GM18519 (cell line): Measurements from ENCODE around the gene GSTP1.
A peak's percentile ranks its signal among the peaks of the same experiment; 100 is the strongest.
"Not testable (repeated sequence)": the region's sequence is repeated elsewhere in the genome, so short reads cannot be mapped to it uniquely, and the experiment has no call there.

Source experiments
- ATAC-seq: cut with Tn5 transposase; IDR thresholded peaks from one replicate; pipeline ENCODE4 v1.9.1; 2021; ENCODE audit warnings: mild to moderate bottlenecking, moderate library complexity; ENCODE audit not compliant: unreplicated experiment, low FRiP score

GSTP1 gene

DNA sequence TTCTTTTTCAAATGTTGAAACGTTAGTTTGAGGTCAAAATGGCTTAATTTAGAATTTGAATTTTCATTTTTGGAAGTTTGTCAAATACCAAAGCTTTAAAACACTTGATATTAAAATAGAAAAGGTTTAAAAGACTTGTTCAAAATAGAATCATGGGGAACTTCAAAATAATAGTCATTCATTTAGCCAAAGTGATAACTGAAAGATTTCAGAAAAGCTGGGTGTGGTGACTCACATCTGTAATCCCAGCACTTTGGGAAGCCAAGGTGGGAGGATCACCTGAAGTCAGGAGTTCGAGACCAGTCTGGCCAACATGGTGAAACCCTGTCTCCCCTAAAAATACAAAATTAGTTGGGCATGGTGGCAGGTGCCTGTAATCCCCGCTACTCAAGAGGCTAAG, 10.9 kb downstream of the GSTP1 start:
- ATAC-seq: no peak

DNA sequence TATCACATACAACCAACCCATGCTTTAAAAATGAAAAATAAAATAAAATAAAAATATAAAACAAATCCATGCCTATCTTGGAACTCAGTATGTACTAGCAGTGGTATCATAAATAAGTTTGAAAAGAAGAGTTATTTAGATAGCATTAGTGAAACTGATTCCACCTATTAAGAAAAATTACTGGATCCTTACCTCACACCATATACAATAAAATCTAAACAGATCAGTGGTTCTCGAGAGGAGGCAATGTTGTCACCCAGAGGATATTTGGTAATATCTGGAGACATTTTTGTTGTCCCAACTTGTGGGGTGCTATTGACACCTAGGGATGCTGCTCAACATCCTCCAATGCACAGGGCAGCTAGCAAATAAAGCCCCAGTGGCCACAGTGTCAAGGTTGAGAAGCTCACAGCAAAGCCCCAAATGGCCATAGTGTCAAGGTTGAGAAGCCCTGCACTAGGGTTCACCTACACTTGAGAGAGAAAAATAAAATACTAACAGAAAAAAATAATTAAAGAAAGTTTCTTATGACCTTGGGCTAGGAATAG, 13.2 kb downstream of the GSTP1 start:
- no peak for ATAC-seq

DNA sequence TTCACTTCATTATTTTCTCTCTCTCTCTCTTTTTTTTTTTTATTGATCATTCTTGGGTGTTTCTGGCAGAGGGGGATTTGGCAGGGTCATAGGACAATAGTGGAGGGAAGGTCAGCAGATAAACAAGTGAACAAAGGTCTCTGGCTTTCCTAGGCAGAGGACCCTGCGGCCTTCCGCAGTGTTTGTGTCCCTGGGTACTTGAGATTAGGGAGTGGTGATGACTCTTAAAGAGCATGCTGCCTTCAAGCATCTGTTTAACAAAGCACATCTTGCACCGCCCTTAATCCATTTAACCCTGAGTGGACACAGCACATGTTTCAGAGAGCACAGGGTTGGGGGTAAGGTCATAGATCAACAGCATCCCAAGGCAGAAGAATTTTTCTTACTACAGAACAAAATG, 13.8 kb downstream of the GSTP1 start:
- ATAC-seq: not testable (repeated sequence)

DNA sequence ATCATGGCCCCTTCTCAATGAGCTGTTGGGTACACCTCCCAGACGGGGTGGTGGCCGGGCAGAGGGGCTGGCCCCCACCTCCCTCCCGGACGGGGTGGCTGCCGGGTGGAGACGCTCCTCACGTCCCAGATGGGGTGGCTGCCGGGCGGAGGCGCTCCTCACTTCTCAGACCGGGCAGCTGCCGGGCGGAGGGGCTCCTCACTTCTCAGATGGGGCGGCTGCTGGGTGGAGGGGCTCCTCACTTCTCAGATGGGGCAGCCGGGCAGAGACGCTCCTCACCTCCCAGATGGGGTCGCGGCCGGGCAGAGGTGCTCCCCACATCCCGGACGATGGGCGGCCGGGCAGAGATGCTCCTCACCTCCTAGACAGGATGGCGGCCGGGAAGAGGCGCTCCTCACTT, 14.4 kb downstream of the GSTP1 start:
- ATAC-seq: not testable (repeated sequence)

DNA sequence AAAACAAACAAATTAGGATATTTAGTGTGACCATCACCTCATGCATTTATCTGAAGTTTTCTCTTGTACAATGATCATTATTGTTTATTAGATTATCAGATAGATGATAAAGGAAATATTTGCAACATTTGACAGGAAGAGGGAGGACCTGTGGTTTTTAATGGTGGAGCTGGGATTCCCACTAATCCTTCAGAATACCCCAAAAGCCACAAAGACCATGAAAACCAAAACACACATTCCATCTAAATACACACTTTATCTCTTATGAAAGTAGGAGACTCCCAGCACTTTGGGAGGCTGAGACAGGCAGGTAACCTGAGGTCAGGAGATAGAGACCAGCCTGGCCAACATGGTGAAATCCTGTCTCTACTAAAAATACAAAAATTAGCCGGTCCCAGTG, 15.5 kb downstream of the GSTP1 start:
- ATAC-seq: no peak

DNA sequence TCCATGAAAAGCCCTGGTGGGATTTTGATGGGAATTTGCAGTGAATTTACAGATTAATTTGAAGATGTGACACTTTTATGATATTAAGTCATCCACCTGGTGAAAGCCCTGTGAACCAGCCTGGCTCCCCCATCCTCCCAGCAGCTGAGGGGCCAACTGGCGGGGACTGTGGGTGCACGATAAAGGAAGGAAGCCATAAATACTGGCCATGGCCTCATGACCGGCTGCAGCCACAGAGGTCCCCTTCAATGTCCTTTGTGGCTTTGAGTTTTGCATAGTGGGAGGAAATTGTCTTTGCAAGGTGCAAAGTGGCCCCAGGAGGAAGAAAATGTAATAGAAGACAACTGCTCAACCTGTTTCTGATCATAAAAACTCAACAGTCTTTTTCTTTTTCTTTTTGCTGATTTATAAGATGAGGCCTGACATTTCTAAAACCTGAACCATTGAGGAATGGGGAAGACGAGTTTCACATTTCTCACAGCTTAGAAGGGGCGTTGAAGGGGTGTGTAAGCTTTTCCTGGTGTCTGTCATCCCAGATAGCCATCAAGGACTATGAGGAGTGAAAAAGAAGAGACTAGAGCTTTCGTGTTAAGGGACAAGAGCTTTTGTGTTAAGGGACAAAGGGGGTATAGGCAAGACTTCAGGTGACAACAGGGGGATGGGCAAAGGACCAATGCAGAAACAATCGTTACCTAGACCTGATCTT, 16.9 kb downstream of the GSTP1 start:
- ATAC-seq: no peak

DNA sequence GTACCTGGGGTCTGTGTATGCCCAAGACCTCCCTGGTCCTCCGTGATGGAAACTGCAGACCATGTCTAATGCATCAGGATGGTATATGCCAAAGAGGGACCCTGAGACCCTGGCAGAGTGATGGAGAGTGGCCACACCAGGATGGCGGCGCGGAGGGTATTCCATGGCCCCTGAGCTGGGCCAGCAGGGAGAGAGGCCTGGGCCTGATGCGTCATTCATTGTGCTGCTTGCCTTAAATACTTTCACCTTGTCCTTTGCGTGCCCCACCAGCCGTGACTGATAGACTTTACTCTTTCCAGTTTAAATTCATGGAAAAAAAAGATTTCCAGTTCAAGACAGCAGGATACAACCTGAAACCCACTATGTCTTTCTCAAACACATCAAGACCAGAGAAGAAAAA, 17.5 kb downstream of the GSTP1 start:
- ATAC-seq: no peak

DNA sequence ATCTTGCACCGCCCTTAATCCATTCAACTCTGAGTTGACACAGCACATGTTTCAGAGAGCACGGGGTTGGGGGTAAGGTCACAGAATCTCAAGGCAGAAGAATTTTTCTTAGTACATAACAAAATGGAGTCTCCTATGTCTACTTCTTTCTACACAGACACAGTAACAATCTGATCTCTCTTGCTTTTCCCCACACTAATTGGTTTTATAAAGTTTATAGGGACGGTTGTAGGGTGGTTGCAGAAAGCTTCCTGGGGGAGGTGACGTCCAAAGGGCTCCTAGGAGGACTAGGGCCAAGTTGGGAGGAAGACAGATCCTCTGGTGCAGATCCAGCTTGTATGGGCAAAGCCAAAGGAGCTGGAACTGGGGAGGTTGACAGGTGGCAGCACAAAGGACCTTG, 20.5 kb downstream of the GSTP1 start:
- not testable (repeated sequence) for ATAC-seq

DNA sequence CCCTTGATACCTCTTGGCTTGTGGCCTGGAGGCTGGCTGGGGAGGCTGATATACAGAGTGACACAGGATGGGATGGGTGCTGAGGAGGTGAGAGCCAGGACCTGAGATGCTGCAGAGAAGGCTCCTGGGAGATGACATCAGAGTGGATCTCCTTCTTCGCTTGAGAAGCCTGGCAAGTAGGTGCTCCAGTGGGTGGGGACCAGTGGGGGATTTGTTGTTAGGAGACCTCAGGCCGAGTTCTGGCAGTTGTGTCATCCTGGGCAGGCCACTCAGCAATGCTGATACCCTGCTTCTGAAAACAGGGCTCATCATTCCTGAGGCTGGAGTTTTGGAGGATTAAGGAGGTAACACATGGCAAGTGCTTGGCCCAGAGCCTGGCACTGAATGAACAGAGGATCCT, 21.2 kb downstream of the GSTP1 start:
- ATAC-seq: no peak

DNA sequence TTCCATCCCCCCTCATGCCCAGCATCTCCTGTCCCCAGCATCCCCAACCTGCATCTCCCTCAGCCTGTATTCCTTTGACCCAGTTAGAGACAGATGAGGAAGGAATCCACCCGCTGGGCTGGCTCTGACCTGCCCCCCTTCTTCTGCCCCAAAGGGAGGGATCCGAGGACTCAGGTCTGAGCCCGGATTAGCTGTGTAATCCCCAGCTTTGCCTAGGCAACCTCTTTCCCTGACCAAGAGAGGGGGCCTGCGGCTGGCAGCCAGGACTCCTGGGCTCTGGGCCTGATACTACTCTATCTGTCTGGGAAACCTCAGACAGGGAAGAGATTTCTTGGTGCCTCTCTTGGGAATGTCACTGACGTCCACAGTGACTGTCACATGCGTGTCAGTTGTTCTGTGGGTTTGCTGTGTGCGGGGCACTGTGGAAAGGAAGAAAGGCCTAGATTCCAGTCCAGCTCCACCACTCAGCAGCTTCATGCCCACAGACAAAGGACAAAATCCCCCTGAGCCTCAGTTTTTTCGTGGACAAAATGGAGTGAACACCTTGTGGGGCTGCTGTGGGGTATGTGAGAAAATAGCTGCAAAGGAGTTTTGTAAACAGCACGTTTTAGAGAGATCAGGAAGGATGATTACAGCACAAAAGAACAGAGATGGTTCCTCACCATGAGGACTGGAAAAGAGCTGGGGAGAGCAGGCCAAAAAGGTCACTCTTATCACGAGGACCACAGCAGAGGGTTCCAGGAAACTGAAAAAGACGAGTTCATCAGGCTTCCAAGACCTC, 21.8 kb downstream of the GSTP1 start:
- ATAC-seq: no peak

DNA sequence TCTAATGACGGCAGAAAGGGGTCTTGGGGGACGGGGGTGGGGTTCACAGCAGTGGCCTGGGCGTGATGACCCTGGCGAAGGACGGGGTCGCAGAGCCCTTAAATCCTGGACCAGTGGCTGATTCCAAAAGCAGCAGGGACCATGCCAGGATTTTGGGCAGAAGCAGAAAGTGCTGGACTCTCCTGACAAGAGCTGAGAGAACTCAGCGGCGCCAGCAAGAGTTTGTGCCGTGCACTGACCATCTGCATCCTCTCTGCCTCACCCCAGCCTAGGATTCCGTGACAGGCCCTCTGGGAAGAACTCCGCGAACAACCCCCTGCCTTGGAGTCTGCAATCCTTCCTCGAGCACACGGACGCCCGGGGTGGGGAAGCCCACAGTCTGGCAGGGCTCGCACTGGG, 22.5 kb downstream of the GSTP1 start:
- ATAC-seq: no peak

DNA sequence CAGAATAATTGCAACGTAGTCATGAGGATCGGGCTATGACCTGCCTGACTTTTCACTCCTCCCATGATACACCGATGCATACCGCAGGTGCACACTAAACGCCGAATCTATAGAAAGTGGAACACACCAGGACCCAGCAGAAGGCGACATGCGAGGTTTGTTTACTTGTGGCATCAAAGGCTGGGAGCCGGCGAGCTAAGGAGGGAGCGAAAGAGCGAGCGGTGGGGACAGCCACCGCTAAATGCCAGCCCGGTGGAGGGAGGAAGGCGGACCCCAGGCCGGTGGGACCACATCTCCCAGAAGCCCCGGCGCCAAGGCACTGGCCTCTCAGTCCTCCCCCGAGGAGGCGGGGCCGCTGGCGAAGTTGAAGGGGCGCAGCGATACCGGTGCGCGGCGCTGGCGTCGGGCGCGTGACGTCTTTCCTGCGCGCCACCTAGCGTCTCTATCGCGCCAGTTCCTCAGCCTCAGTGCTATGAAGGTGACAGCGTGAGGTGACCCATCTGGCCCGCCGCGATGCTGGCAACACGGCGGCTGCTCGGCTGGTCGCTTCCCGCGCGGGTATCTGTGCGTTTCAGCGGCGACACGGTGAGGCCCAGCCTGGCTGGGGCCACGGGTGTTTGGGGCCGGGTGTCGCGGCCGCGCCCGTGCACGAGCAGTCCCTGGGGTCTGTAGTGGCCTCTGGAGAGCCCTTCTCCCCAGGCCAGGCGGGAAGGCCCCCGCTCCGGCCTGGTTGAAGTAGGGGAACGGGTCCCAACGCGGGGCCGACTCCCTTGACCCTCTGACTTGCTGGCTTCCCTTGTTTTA, 23.1 kb downstream of the GSTP1 start, which contains the start of gene NDUFV1:
Gene NDUFV1, plus strand, starts transcription at position 445 of the 804 bp plus-strand sequence. Its CDS starts 69 bp downstream, at position 514.
- peak; percentile 62 for ATAC-seq

DNA sequence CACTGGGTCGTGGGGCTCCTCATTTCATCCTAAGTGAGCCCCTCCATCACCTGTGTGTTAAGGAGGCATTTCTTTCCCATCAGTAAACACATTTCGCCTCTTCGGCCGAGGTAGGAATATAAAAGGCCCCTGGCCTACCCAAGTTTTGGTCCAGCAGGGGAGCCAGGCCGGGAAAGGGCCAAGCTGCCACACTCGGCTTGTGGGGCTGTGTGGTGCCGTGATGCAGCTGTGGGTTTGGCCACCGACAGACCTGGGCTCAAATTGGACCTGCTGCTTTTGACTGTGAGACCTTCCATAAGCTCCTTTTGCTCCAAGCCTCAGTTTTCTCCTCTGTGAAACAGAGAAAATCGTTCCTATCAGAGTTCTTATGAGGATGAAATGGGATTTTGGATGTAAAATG, 23.9 kb downstream of the GSTP1 start:
- no peak for ATAC-seq

DNA sequence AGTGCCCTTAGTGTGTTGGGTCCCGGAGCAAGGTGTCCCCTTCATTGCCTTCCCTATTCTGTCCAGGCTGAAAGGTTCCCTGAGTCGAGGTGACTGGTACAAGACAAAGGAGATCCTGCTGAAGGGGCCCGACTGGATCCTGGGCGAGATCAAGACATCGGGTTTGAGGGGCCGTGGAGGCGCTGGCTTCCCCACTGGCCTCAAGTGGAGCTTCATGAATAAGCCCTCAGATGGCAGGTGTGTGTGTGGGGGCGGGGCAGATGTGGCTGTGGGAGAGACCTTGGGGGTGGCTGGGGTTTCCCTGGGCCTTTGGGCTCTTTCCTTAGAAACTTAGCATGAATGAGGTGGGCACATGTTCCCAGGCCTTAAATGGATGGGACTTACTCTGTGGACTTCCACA, 24.9 kb downstream of the GSTP1 start:
- ATAC-seq: no peak

DNA sequence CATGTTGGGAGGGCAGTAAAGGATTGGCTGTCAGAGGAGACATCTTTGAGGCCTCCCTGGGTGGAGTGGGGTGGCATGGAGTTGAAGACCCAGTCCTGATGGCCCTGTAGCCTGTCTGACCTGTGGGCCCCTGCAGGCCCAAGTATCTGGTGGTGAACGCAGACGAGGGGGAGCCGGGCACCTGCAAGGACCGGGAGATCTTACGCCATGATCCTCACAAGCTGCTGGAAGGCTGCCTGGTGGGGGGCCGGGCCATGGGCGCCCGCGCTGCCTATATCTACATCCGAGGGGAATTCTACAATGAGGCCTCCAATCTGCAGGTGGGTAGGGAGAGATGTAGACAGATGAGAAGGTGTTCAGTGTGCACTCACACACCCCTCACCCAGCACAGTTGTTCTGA, 25.7 kb downstream of the GSTP1 start:
- no peak for ATAC-seq

DNA sequence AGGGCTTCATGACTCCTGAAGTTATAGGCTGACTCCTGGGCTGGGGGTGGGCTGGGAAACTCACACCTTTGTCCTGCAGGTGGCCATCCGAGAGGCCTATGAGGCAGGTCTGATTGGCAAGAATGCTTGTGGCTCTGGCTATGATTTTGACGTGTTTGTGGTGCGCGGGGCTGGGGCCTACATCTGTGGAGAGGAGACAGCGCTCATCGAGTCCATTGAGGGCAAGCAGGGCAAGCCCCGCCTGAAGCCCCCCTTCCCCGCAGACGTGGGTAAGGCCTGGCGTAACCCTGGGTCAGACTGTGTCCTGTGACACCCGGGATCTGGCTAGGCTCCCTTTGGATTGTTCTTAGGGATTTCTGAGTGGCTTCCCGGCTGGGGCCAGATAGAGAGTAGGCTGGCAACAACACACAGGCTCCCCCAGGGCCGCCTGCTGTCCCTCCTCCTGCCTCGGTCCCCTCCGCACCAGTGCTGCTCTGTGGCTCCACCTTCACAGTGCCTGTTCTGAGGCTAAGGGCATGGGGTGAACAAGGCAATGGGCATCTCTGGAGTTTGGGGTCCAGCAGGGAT, 26.8 kb downstream of the GSTP1 start:
- ATAC-seq: no peak

DNA sequence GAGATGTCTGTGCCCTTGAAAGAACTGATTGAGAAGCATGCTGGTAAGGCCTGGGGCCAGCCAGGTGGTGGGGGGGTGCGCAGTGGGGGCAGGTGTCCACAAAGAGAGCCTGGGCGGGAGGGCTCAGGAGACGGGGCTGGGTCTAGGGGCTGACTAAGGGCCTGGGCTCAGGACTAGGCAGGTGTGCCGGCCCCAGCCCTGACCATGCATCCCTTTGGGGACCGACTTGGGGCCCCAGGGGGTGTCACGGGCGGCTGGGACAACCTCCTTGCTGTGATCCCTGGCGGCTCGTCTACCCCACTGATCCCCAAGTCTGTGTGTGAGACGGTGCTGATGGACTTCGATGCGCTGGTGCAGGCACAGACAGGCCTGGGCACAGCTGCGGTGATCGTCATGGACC, 27.6 kb downstream of the GSTP1 start:
- ATAC-seq: no peak

DNA sequence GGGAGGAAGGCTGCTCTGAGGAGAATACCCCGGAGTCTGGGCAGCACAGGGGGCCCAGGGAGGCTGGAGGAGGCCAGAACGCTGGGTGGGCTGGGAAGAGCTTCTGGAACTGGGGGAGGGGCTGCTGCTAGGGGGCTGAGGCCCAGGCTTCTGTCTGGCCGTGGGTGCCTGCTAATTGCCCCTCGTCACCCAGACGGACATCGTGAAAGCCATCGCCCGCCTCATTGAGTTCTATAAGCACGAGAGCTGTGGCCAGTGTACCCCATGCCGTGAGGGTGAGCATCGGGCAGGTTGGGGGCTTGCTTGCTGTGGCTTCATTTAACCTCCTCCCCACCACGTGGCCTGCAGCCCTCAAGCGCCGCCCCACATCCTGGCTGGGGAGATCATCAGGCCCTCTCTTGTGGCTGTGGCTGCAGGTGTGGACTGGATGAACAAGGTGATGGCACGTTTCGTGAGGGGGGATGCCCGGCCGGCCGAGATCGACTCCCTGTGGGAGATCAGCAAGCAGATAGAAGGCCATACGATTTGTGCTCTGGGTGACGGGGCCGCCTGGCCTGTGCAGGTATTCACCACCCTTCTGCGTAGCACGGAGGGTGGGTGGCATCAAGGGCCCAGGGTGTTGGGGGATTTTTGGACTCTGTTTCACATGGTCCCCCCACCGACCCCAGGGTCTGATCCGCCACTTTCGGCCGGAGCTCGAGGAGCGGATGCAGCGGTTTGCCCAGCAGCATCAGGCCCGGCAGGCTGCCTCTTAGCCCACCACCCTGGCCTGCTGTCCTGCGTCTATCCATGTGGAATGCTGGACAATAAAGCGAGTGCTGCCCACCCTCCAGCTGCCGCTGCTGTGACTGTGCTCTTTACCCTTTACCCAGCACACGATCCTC, 28.3 kb downstream of the GSTP1 start:
- ATAC-seq: no peak

DNA sequence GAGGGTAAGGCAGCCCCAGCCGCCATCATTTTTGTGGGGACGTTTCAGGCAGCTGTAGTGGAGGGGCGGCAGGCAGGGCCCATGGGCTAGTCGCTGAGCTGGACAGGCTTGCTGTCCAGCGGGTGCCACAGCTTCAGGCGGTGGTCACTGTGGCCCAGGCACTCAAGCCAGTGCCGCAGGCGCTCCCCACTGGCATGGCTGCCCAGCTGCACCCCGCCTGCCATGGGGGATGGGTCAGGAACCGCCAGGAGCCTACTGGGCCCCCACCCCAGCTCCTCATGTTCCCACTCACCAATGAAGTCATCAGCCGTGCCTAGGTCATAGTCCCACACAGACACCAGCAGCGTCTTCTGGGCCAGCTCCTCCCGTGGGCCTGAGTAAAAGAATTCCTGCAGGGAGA, 29.1 kb downstream of the GSTP1 start:
- no peak for ATAC-seq
